ENCODE measurements around the gene ACCSL. TPM values are rescaled to one million over a fixed set of nuclear protein-coding genes. Genes with fewer than 3 reads are reported as not detected.

The ACCSL gene
- total RNA-seq, 2 experiments from 2014 or later: not detected

- POLR2A ChIA-PET: interaction anchor here (1.2 kb wide), 1 partner anchor 500 kb away, joined by 3 read pairs; no protein-coding TSS in a partner anchor
- peaks cover 26% of the 10 kb centered on the region for H3K4me1 Mint-ChIP-seq (ENCODE audit: low read depth)
- DNase-seq (no peak), ATAC-seq (no peak)
- no peak overlapping the region for H3K4me3 Mint-ChIP-seq
- H3K27me3 Mint-ChIP-seq (ENCODE audit: low read depth): peaks cover 6% of the 10 kb centered on the region
- no peaks in the 10 kb centered on the region for H3K36me3 Mint-ChIP-seq (ENCODE audit: low read depth)
- CTCF ChIA-PET: interaction anchor here (0.6 to 3.0 kb wide), 6 partner anchors 18 to 126 kb away, joined by 3 to 10 read pairs (median 6); partner anchors contain the start of genes C11orf96 and EXT2
- H3K27ac Mint-ChIP-seq: no peak overlapping the region
- H3K9me3 Mint-ChIP-seq (ENCODE audit: insufficient read depth): no peaks in the 10 kb centered on the region
These were observed 20.4 kb downstream of the ACCSL start for GRCh38 chr11:44068180-44068579.

GRCh38 chr11:44071157-44071556 lies 23.4 kb downstream of the ACCSL start:
- Mint-ChIP-seq H3K36me3 (ENCODE audit: low read depth) (no peaks in the 10 kb centered on the region), H3K4me1 (ENCODE audit: low read depth) (peaks cover 21% of the 10 kb centered on the region), H3K9me3 (ENCODE audit: insufficient read depth) (no peaks in the 10 kb centered on the region), H3K27me3 (ENCODE audit: low read depth) (no peaks in the 10 kb centered on the region), H3K27ac (no peak overlapping the region), H3K4me3 (no peak overlapping the region)
- DNase-seq: no peak
- CTCF ChIA-PET: interaction anchor here (0.8 to 3.0 kb wide), 3 partner anchors 8 to 24 kb away, joined by 3 to 10 read pairs (median 5); partner anchors contain the start of gene EXT2
- POLR2A ChIA-PET: no interaction called here
- ATAC-seq: no peak

DNA sequence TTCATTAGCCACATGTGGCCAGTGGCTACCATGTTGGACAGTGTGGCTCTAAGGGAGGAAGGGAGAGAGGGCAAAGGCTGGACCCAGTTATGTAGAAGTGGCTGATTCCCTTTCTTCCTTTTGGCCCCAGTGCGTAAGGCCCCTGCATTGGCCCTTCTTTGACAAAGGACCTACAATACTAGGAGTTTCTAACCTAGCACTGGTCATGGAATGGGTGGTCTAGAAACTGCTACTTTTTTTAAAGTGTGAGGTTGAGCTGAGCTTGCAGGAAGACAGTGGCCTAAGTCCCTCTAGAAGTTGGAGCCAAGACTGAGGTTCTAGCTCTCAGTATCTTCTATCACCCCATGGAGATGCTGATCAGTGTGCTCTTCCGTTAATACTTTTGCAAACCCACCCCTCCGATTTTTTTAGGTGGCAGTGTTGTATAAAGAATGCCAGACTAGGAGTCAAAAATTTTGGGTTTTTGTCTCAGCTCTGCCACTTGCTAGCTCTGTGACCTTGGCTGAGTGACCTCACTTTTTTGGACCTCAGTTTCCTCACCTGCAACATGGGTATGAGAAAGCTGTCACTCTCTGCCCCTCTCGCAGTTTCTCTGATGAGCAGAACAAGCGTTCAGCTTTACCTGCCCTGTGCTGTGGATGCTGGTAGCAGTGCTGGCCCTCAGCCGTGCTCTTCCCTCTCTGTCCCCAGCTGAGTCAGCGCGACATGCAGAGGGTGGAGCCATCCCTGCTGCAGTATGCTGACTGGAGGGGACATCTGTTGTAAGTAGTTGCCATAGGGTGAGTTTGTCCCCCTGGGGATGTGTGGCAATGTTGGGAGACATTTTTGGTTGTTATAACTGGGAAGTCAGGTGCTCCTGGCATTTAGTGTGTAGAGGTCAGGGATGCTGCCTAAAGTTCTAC lies 25.2 kb downstream of the ACCSL start:
- H3K36me3 Mint-ChIP-seq (ENCODE audit: low read depth): no peaks in the 10 kb centered on the region
- H3K27me3 Mint-ChIP-seq (ENCODE audit: low read depth): no peaks in the 10 kb centered on the region
- ChIA-PET POLR2A (no interaction called here), CTCF (interaction anchor here (1.4 to 2.3 kb wide), 2 partner anchors 10 to 22 kb away, joined by 3 to 16 read pairs; partner anchors contain the start of gene EXT2)
- no peaks in the 10 kb centered on the region for H3K9me3 Mint-ChIP-seq (ENCODE audit: insufficient read depth)
- peaks cover 7% of the 10 kb centered on the region for H3K4me1 Mint-ChIP-seq (ENCODE audit: low read depth)
- no peak for DNase-seq
- H3K27ac Mint-ChIP-seq: no peak overlapping the region
- no peak for ATAC-seq
- H3K4me3 Mint-ChIP-seq: no peak overlapping the region

GRCh38 chr11:44078794-44079193 lies 31.0 kb downstream of the ACCSL start:
- Mint-ChIP-seq H3K9me3 (ENCODE audit: insufficient read depth) (no peaks in the 10 kb centered on the region), H3K27me3 (ENCODE audit: low read depth) (no peaks in the 10 kb centered on the region), H3K4me3 (no peak overlapping the region), H3K36me3 (ENCODE audit: low read depth) (no peaks in the 10 kb centered on the region), H3K27ac (no peak overlapping the region), H3K4me1 (ENCODE audit: low read depth) (peaks cover 7% of the 10 kb centered on the region)
- ChIA-PET POLR2A (no interaction called here), CTCF (interaction anchor here (1.5 to 2.0 kb wide), 2 partner anchors 14 to 15 kb away, joined by 4 to 5 read pairs; no protein-coding TSS in a partner anchor)
- ATAC-seq: no peak
- no peak for DNase-seq

DNA sequence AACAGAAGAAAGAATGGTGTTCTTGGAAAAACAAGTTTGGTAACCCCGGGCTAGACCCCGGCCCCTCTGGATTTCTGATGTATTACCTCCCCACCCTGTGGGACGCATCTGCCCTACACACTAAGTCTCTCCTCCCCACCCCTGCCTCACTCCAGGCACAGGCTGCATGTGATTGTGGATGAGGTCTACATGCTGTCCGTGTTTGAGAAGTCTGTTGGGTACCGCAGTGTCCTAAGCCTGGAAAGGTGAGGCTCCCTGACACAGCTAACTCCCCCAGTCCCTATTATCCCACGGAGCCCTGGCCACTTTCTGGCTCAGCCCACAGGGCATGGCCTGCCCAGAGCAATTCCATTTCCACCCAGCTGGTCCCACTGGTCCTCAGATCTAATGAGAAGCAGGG lies 31.6 kb downstream of the ACCSL start:
- CTCF ChIA-PET: interaction anchor here (1.5 to 2.0 kb wide), 2 partner anchors 14 to 15 kb away, joined by 4 to 5 read pairs; no protein-coding TSS in a partner anchor
- peaks cover 5% of the 10 kb centered on the region for H3K4me1 Mint-ChIP-seq (ENCODE audit: low read depth)
- no peaks in the 10 kb centered on the region for H3K9me3 Mint-ChIP-seq (ENCODE audit: insufficient read depth)
- no peaks in the 10 kb centered on the region for H3K36me3 Mint-ChIP-seq (ENCODE audit: low read depth)
- no peak overlapping the region for H3K27ac Mint-ChIP-seq
- no peaks in the 10 kb centered on the region for H3K27me3 Mint-ChIP-seq (ENCODE audit: low read depth)
- no peak overlapping the region for H3K4me3 Mint-ChIP-seq
- DNase-seq (no peak), ATAC-seq (no peak)
- POLR2A ChIA-PET: no interaction called here

GRCh38 chr11:44080951-44081350 lies 33.2 kb downstream of the ACCSL start:
- H3K9me3 Mint-ChIP-seq (ENCODE audit: insufficient read depth): no peaks in the 10 kb centered on the region
- ChIA-PET POLR2A (no interaction called here), CTCF (interaction anchor here (1.1 kb wide), 1 partner anchor 14 kb away, joined by 5 read pairs; no protein-coding TSS in a partner anchor)
- DNase-seq: no peak
- H3K27me3 Mint-ChIP-seq (ENCODE audit: low read depth): no peaks in the 10 kb centered on the region
- no peak overlapping the region for H3K4me3 Mint-ChIP-seq
- H3K36me3 Mint-ChIP-seq (ENCODE audit: low read depth): no peaks in the 10 kb centered on the region
- H3K27ac Mint-ChIP-seq: no peak overlapping the region
- no peaks in the 10 kb centered on the region for H3K4me1 Mint-ChIP-seq (ENCODE audit: low read depth)
- ATAC-seq: no peak

DNA sequence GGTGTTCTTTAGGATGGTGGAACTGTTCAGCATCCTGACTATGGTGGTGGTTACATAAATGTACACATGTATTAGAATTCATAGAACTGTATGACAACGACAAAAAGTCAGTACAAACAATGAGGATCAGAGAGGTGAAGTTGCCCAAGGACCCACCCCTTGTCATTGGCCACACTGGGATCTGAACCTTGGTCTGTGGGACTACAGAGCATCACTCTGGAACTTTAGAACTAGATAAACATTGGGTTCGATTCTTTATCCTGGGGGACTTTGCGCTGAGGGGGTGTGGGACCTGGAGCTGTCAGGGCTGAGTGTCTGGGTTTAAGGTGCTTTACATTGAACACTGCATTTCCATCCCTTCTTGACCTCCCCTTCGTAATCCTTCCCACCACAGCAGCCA lies 34.9 kb downstream of the ACCSL start:
- ATAC-seq (no peak), DNase-seq (no peak)
- CTCF ChIA-PET: interaction anchor here (1.0 to 4.7 kb wide), 2 partner anchors 12 to 14 kb away, joined by 3 to 34 read pairs; partner anchors contain the start of gene EXT2
- Mint-ChIP-seq H3K27me3 (ENCODE audit: low read depth) (no peaks in the 10 kb centered on the region), H3K4me1 (ENCODE audit: low read depth) (no peaks in the 10 kb centered on the region), H3K9me3 (ENCODE audit: insufficient read depth) (peaks cover 4% of the 10 kb centered on the region), H3K4me3 (no peak overlapping the region), H3K27ac (no peak overlapping the region), H3K36me3 (ENCODE audit: low read depth) (no peaks in the 10 kb centered on the region)
- POLR2A ChIA-PET: no interaction called here

- DNase-seq: no peak
- ChIA-PET CTCF (interaction anchor here (4.7 kb wide), 1 partner anchor 11 kb away, joined by 34 read pairs; the partner anchor contains the start of gene EXT2), POLR2A (no interaction called here)
- Mint-ChIP-seq H3K27me3 (ENCODE audit: low read depth) (no peaks in the 10 kb centered on the region), H3K36me3 (ENCODE audit: low read depth) (no peaks in the 10 kb centered on the region), H3K27ac (no peak overlapping the region), H3K4me3 (no peak overlapping the region), H3K9me3 (ENCODE audit: insufficient read depth) (peaks cover 4% of the 10 kb centered on the region), H3K4me1 (ENCODE audit: low read depth) (peaks cover 2% of the 10 kb centered on the region)
- no peak for ATAC-seq
These were observed 35.7 kb downstream of the ACCSL start for GRCh38 chr11:44083433-44083832.

- no peak overlapping the region for H3K27ac Mint-ChIP-seq
- no peak for DNase-seq
- no peaks in the 10 kb centered on the region for H3K27me3 Mint-ChIP-seq (ENCODE audit: low read depth)
- no peaks in the 10 kb centered on the region for H3K36me3 Mint-ChIP-seq (ENCODE audit: low read depth)
- ATAC-seq: no peak
- peaks cover 4% of the 10 kb centered on the region for H3K9me3 Mint-ChIP-seq (ENCODE audit: insufficient read depth)
- CTCF ChIA-PET: interaction anchor here (4.7 kb wide), 1 partner anchor 10 kb away, joined by 34 read pairs; the partner anchor contains the start of gene EXT2
- H3K4me3 Mint-ChIP-seq: no peak overlapping the region
- POLR2A ChIA-PET: no interaction called here
- peaks cover 7% of the 10 kb centered on the region for H3K4me1 Mint-ChIP-seq (ENCODE audit: low read depth)
These were observed 36.1 kb downstream of the ACCSL start for GRCh38 chr11:44083906-44084305.

GRCh38 chr11:44085330-44085729 lies 37.5 kb downstream of the ACCSL start:
- Mint-ChIP-seq H3K27me3 (ENCODE audit: low read depth) (no peaks in the 10 kb centered on the region), H3K27ac (no peak overlapping the region), H3K36me3 (ENCODE audit: low read depth) (no peaks in the 10 kb centered on the region), H3K4me1 (ENCODE audit: low read depth) (peaks cover 10% of the 10 kb centered on the region), H3K9me3 (ENCODE audit: insufficient read depth) (peaks cover 4% of the 10 kb centered on the region), H3K4me3 (no peak overlapping the region)
- CTCF ChIA-PET: interaction anchor here (1.9 to 4.7 kb wide), 2 partner anchors 9 to 18 kb away, joined by 9 to 34 read pairs; partner anchors contain the start of genes ACCS and EXT2
- ATAC-seq (no peak), DNase-seq (no peak)
- POLR2A ChIA-PET: no interaction called here

GRCh38 chr11:44088377-44088776 lies 40.6 kb downstream of the ACCSL start:
- H3K9me3 Mint-ChIP-seq (ENCODE audit: insufficient read depth): peaks cover 4% of the 10 kb centered on the region
- H3K27me3 Mint-ChIP-seq (ENCODE audit: low read depth): peaks cover 9% of the 10 kb centered on the region
- POLR2A ChIA-PET: no interaction called here
- H3K27ac Mint-ChIP-seq: no peak overlapping the region
- peaks cover 10% of the 10 kb centered on the region for H3K4me1 Mint-ChIP-seq (ENCODE audit: low read depth)
- ATAC-seq (no peak), DNase-seq (no peak)
- no peak overlapping the region for H3K4me3 Mint-ChIP-seq
- no peaks in the 10 kb centered on the region for H3K36me3 Mint-ChIP-seq (ENCODE audit: low read depth)
- CTCF ChIA-PET: interaction anchor here (1.0 to 1.1 kb wide), 2 partner anchors 13 to 16 kb away, joined by 3 read pairs; no protein-coding TSS in a partner anchor

GRCh38 chr11:44088871-44089270 lies 41.1 kb downstream of the ACCSL start:
- ChIA-PET CTCF (interaction anchor here (1.1 kb wide), 1 partner anchor 13 kb away, joined by 3 read pairs; no protein-coding TSS in a partner anchor), POLR2A (no interaction called here)
- DNase-seq (no peak), ATAC-seq (no peak)
- Mint-ChIP-seq H3K9me3 (ENCODE audit: insufficient read depth) (peaks cover 4% of the 10 kb centered on the region), H3K36me3 (ENCODE audit: low read depth) (no peaks in the 10 kb centered on the region), H3K4me3 (no peak overlapping the region), H3K27me3 (ENCODE audit: low read depth) (peaks cover 12% of the 10 kb centered on the region), H3K27ac (no peak overlapping the region), H3K4me1 (ENCODE audit: low read depth) (peaks cover 11% of the 10 kb centered on the region)

All from activated CD8-positive, alpha-beta T cell treated with anti-CD3 and anti-CD28 coated beads, Interleukin-2, amount 10 ng/mL, durations not matched to agents 7 days and 5 days (primary cell).